Omental fat pad (tissue), 4 donors: Measurements from ENCODE around the gene SPIRE1. TPM values are rescaled to one million over a fixed set of nuclear protein-coding genes. Genes with fewer than 3 reads are reported as not detected.
"Not testable (repeated sequence)": the region's sequence is repeated elsewhere in the genome, so short reads cannot be mapped to it uniquely, and the experiment has no call there.

ENCODE experiments used
- ATAC-seq: fragments of 150-250 bp; one replicate; pipeline ENCODE4 v1.9.1; 2016; ENCODE audit warnings: mild to moderate bottlenecking, moderate library complexity; ENCODE audit not compliant: low FRiP score
- DNase-seq: peaks from one replicate; pipeline ENCODE4 v3.0.0-alpha.2; 2019; ENCODE audit warnings: low spot score
- total RNA-seq, 4 donors: library from RNA; depleted of rRNA; stranded (reverse); fragments of >200 nt; gene quantifications; one replicate each; pipeline ENCODE4 v1.1.0, GENCODE V29; 2016
- TF ChIP-seq, protein P1 (sequence below), 3 donors: fragments of 450-650 bp; IDR thresholded peaks; one replicate each; pipeline ENCODE4 v1.5.1; 2016 to 2017; ENCODE audit warnings: antibody characterized with exemption in 3 of 3, mild to moderate bottlenecking in 3 of 3, moderate library complexity in 2 of 3

Gene SPIRE1
- total RNA-seq, 4 donors from 2014 or later, result 16.8 to 29.2 (median 24.8) TPM

DNA sequence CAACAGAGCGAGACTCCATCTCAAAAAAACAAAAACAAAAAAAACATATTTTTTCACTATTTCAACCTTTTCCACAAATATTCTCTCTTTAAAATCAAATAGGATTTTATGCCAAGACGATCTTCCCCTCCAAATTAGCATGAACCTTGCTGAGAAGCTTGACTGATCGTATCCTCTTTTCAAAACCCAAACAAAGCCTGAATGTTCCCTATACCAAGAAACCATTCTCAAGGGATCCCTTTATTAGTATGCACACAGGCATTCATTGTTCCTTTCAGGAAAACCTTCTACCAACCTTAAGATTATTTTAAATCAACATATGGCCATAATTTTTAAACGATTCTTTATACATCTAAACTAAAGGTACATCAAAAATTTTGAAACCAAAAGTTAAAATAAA lies 6.3 kb downstream of the SPIRE1 start:
- DNase-seq (no peak), ATAC-seq (no peak)
- TF ChIP-seq, protein P1, sequence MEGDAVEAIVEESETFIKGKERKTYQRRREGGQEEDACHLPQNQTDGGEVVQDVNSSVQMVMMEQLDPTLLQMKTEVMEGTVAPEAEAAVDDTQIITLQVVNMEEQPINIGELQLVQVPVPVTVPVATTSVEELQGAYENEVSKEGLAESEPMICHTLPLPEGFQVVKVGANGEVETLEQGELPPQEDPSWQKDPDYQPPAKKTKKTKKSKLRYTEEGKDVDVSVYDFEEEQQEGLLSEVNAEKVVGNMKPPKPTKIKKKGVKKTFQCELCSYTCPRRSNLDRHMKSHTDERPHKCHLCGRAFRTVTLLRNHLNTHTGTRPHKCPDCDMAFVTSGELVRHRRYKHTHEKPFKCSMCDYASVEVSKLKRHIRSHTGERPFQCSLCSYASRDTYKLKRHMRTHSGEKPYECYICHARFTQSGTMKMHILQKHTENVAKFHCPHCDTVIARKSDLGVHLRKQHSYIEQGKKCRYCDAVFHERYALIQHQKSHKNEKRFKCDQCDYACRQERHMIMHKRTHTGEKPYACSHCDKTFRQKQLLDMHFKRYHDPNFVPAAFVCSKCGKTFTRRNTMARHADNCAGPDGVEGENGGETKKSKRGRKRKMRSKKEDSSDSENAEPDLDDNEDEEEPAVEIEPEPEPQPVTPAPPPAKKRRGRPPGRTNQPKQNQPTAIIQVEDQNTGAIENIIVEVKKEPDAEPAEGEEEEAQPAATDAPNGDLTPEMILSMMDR (IDR thresholded peaks at IDR 0.05), result no peak

DNA sequence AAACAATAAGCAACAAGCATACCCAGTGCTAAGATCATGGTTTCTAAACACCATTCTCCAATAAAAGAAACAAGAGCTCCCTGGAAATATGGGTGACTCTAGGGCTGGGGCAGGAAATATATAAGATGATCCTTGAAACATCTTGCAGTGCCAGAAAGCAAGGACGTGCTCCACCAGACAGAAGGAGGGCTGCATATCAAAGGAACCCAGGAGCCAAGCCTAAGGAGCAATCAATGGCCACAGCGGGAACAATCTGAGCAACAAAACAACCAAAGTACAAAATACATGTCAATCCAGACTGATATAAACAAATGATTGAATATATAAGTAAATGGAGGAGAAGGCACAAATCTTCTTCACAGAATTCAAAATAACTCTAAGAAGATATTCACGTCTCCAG lies 10.1 kb downstream of the SPIRE1 start:
- ATAC-seq (no peak), DNase-seq (no peak)
- TF ChIP-seq, protein P1 (IDR thresholded peaks at IDR 0.05), result no peak

DNA sequence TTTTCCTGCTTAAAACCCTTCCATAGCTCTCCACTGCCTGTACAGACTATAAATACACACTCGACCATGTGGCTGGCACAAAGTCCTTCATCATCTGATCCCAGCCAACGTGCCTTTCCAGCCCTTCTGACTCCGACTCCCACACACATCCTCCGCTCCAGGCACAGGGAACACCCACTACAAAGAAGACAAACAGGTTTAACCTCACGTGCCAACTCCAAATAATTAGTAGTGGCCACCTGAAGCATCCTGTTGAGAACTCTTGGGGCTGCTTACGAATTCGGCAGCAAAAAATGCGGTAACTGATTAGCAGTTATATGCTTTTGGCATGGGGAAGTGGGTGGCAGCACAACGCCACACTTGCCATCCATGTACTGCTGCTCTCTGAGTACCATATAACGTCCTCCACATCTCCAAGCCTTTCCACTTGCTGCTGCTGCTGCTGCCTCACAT lies 12.1 kb downstream of the SPIRE1 start:
- ATAC-seq, result no peak
- TF ChIP-seq, protein P1 (IDR thresholded peaks at IDR 0.05), result no peak
- DNase-seq, result no peak

DNA sequence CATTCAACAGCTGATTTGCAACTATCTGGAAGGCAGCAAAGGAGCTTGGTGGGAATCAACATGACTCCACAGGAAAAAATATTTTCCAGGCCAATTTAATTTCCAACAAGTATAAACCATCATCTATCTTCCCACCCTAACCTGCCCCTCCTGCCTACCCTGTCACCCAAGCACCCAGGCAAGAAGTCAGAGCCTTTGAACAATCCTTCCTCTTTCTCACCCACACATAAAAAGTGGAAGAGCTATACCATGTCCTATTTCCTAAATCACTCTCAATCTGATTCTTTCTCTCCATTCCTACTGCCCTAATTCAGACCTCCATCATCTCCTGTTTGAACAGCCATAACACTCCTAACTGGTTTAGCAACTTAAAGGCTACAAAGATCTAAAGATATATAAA lies 12.7 kb downstream of the SPIRE1 start:
- ATAC-seq (no peak), DNase-seq (no peak)
- TF ChIP-seq, protein P1 (IDR thresholded peaks at IDR 0.05), result no peak

DNA sequence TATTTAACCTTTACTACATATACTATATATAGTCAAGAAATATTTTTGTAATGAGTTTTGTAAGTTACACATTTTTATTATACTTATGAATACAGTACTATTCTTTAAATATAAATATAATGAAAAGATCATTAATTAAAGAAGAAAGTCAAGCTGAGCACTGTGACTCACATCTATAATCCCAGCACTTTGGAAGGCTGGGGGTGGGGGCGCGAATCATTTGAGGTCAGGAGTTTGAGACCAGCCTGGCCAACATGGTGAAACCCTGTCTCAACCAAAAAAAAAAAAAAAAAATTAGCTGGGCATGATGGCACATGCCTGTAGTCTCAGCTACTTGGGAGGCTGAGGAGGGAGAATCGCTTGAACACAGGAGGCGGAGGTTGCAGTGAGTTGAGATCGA lies 14.2 kb downstream of the SPIRE1 start:
- DNase-seq, ATAC-seq: not testable (repeated sequence)

DNA sequence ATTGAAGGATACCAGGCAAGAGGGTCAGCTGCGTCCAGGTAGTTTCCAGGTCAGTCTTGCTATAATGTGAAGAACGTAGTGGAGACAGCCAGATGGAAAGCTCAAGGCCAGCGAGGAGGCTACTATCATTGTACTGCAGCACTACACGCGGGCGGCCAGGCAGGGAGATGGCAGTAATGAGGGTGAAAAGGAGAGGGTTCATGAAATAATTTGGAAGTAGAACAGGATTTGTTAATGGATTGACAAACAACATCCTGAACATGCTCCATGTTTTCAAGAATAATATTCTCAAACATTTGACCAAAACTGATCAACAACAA lies 17.1 kb downstream of the SPIRE1 start:
- DNase-seq (no peak), ATAC-seq (no peak)
- TF ChIP-seq, protein P1 (IDR thresholded peaks at IDR 0.05), result no peak

DNA sequence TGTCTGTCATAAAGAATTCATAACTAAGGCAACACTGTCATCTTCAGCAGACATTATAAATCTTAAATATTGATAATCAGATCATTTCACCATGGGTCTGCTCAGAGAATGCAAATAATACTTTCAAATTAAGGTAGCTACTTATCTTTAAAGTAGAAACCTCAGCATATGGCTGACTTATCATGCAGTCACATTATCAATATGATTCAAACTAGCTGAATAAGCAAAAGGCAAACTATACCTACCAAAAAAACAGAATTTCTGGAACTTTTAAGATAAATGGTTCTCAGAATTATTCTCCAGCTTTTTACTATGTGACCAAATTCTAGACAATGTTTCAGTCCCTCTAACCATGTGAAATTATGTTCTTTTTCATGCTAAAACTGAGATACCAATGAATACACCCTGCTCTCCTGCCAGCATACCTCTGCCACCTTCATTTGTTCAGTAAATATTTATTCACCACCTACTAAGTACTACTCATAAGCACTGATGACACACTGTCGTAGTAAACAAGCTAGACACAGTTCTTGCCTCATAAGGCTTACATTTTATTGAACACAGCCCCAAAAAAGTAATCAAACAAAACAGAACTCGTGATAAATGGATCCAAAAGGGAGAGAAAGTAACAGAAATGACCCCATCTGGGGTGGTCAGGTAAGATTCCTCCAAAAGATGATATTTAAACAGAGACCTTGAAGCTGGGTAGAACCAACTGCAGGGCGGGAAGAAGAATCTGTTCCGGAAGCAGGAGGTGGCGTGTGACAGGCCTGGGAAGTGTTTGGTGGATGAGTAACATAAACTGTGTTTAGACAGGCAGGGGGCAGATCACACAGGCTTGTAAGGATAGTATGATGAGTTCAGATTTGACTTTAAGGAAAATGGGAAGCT lies 17.7 kb downstream of the SPIRE1 start:
- ATAC-seq, result no peak
- TF ChIP-seq, protein P1 (IDR thresholded peaks at IDR 0.05), result no peak
- DNase-seq, result no peak
